Measurements from ENCODE around the gene FBN1.

The FBN1 gene

DNA sequence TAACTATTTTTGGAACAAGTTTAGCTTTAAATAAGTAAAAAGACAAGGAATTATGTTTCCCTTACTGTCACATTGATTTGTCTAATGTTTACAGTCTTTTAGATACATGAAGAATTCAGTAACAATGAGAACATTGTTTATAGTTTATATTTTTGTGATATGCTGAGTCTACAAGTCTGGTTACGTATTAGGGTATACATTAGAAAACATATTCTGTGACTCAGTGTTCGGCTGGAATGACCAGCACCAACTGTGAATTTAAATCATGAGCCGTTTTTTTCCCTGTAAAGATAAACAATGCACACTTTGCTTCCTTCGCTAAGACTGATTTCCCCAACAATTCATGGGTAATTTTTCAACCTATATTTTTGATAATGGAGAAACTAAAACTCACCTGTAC is 182.8 kb downstream of the FBN1 start:
- no peak for DNase-seq

- no peak for DNase-seq
These were observed 185.7 kb downstream of the FBN1 start for GRCh38 chr15:48459571-48460442.

DNA sequence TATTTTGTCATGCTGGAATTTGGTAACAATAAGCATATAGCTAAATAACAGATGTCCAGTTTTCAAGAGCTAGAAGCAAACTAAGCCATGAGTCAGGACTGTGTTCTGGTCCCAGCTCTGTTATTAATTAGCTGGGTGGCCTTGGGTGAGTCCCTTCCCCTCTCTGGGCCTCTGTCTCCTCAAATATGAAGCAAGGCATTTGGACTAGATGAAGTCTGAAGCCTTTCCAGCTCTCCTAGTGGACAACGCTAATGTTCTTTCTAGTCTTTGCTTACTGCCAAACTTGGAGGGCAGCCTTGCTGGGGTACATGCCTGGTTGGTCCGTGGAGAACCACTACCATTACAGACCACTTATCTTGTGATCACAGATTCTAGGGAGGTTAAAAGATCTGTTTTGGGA is 186.6 kb downstream of the FBN1 start:
- no peak for DNase-seq

GRCh38 chr15:48456134-48456533 is 189.4 kb downstream of the FBN1 start:
- DNase-seq: no peak

- DNase-seq: no peak
These were observed 193.8 kb downstream of the FBN1 start for GRCh38 chr15:48451736-48452135.

DNA sequence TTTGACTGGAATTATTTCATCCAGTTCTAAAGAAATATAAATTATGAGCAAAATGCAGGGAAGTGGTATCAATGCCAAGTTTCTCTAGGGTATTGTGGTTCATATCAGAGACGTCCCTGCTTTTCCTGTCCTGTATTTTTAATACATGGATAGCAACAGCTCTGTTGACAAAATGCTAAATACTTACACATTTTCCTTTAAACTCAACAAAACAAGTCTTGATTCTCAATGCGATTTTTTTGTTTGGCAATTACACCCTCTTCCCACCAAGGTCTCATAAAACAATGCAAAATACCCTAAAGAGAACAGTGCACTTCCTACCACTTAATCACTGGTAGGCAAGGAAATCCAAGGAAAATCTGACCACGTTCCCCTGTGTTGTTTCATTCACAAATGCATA is 194.3 kb downstream of the FBN1 start:
- no peak for DNase-seq

- DNase-seq: no peak
These were observed 195.8 kb downstream of the FBN1 start for GRCh38 chr15:48449734-48450133.

- no peak for DNase-seq
These were observed 197.9 kb downstream of the FBN1 start for GRCh38 chr15:48447657-48448056.

DNA sequence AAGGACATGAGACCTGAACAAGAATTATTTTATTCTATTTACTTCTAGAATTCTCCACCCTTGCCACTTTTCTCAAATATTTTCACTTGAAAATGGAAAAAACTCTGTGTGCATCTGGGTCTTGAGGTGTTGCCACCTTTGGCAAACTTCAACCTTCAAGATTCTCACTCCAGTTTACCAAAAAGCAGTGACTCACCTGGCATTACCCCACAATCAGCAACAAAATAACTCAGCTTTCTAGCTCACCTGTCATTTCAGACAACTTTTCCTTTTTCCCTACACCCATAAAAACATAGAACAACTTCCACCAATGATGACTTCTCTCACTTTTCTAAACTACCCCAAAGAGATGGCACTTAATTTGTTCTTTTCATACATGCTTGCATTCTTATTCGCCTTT is 198.5 kb downstream of the FBN1 start:
- no peak for DNase-seq

DNA sequence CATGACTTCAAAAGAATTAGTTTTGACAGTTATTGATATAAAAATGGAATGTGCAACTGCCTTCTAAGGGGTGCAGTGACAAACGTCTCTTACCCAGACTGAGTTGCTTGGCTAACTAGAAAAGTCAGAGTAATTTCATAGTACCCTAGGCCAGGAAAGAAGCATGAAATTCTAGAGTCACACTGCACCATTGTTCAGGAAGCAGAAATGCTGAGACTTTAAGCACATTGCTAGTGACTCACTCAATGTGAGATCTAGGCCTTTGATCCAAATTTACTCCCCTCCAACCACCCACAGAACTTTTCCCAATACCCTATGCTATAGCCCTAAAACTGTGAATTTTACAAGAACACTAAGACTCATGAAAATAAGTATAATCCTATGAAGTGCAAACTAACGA is 203.5 kb downstream of the FBN1 start:
- DNase-seq: no peak

DNA sequence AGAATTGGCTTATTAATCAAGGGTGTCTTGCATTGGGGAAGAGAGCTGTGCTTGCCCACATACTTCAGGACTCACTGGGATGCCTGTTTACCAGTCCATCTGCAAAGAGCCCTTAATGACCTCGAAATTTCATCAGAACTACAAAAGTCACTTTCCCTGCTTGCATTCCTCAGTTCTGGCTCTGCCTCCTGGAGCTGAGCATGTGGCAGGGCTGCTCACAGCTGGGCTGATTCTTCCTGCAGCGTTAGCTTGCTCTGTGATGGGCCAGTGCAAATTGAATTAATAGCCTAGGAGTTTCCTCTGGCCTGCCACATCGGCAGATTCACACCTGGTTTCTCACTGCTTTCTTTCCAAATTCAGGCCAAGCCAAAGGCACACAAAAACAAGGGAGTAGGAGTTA is 205.4 kb downstream of the FBN1 start:
- no peak for DNase-seq

GRCh38 chr15:48437178-48437577 is 208.3 kb downstream of the FBN1 start:
- DNase-seq: no peak

GRCh38 chr15:48435321-48435720 is 210.2 kb downstream of the FBN1 start:
- no peak for DNase-seq

GRCh38 chr15:48433226-48433886 is 212.2 kb downstream of the FBN1 start:
- DNase-seq: no peak

DNA sequence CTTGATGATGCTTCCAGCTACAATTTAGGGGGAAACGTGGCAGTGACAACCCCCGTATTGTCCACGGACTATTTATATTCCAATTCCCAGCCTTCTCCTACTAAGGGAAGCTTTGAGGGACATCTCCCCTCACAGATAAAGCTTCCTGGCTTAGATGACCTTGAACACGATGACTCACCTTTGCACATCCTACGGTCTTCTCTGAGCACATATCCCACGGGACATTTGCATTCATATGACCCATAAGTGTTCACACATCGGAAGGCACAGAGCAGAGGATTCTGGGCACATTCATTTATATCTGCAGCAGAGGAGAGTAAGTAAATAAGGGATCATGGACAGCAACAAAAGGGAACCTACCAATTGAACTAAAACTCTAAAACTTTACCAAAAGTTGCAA is 212.8 kb downstream of the FBN1 start:
- DNase-seq: no peak

DNA sequence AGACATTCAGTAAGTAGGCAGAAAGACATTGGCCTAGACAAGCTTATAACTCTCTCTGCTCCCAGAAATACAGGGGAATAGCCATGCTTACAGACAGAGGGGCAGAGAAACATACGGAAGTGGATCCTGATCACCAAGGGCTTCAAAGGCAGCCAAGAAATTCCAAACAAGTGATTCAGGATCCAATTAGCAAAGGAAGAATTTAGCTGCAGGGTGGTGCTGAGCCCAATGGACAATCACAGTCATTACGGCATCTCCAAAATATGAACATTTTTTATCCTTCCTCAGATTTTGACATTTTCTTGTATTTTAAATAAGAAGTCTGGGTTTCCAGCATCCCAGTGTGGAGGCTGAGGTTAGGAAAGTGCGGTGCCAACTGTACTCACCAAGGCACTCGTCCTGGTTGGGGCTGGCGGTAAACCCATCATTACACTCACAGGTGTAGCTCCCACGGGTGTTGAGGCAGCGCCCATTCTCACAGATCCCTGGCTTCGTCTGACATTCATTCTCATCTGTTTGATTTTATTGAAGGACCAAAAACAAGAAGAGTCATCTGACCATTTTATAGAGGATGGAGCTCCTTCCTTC is 217.5 kb downstream of the FBN1 start:
- no peak for DNase-seq

GRCh38 chr15:48427479-48427878 is 218.0 kb downstream of the FBN1 start:
- no peak for DNase-seq

DNA sequence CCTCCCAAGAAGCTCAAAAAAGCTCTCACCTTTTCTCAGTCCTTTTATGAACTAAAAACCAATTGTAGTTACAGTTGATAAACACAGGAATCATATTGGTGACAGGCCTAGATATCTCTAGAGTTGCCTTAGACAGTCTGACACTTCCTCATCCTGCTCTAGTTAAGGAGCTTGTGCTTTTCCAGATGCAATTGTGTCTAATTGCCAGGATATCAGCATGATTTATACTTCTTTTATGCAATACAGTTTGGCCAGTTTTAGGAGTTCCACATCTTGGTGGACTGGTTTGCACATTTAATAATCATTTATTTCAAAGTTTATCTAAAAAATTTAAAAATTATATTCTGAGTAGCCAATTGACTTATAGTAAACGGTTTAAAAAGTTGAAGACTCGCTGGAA is 218.6 kb downstream of the FBN1 start:
- no peak for DNase-seq

GRCh38 chr15:48426044-48426443 is 219.5 kb downstream of the FBN1 start:
- no peak for DNase-seq

GRCh38 chr15:48425051-48425450 is 220.5 kb downstream of the FBN1 start:
- DNase-seq: no peak

GRCh38 chr15:48423896-48424475 is 221.5 kb downstream of the FBN1 start:
- DNase-seq: no peak

- no peak for DNase-seq
These were observed 222.2 kb downstream of the FBN1 start for GRCh38 chr15:48423342-48423741.

GRCh38 chr15:48422401-48422800 is 223.1 kb downstream of the FBN1 start:
- no peak for DNase-seq

GRCh38 chr15:48421362-48421761 is 224.1 kb downstream of the FBN1 start:
- no peak for DNase-seq
